D341Med (cell line): ENCODE results near the gene DTX3.
A peak's percentile ranks its signal among the peaks of the same experiment; 100 is the strongest.
"Not testable (repeated sequence)": the region's sequence is repeated elsewhere in the genome, so short reads cannot be mapped to it uniquely, and the experiment has no call there.

ENCODE experiments used
- DNase-seq: peaks from one replicate; pipeline ENCODE4 v3.0.0; 2012; ENCODE audit warnings: low spot score

DTX3 gene

DNA sequence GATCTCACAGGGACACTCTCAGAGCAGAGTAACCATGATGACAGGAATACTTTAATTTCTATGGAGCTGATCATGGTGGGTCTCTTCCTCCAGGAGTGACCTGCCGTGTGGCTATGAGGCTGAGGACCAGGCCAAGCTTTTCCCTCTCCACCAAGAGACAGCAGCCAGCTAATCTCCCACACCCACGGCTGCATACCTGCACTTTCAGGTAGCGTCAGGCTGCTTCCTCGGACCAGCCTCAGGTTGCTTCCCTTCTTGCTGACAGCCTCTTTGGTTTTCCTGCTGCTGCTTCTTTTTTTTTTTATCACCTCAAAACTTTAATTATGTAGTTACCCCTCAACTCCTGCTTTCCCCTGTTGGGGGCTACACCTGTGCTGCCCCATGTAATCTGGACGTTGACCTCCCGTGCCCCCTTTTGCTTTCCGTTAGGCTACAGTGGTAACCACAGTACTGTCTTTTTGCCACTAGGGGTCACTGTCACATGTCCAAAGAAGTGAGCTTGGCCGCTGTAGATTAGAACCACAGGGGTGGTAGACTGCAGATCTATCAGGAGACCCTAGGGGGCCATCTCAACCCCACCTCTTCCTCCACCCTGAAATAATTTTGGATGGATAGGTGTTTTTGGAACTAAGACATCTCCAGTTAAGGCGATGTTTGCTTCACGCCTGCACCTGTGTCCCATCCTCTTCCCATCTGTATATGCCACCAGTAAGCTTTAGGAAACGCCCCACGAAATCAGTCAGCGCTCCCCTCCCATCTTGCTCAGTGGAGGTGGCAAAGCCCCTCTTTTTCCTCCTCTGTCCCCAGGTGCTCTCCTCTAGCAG lies 21.4 kb upstream of the DTX3 start:
- DNase-seq, result peak; percentile 91

DNA sequence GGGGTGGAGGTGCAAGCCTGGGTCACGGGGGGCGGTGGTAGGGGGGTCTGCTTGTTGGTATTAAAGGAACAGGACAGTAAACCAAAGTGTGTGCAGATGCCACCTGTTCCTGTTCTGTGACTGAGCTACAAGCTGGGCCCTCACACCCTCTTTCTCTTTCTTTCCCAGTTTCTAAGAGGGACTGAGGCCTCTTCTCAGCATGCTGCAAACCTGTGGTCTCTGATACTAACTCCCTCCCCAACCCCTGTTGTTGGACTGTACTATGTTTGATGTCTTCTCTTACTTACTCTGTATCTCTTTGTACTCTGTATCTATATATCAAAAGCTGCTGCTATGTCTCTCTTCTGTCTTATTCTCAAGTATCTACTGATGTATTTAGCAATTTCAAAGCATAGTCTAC lies 20.6 kb upstream of the DTX3 start:
- DNase-seq, result no peak

DNA sequence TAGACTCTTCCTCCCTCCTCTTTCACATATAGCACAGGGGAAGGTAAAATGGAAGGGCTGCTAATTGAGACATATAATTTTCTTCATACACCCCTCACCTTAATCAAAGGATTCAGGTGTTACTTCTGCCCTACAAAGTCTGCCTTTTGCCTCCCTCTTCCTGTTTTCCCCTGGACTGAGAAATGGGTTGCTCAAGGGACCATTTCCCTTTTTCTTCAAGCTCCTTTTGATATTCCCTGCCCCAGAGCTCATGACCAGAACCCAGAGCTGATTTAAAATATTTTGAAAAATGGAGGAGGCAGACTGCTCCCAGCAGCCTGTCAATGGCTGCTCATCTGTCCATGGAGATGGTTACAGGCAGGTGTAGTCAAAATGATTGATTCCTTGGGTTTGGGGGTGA lies 19.9 kb upstream of the DTX3 start:
- no peak for DNase-seq

DNA sequence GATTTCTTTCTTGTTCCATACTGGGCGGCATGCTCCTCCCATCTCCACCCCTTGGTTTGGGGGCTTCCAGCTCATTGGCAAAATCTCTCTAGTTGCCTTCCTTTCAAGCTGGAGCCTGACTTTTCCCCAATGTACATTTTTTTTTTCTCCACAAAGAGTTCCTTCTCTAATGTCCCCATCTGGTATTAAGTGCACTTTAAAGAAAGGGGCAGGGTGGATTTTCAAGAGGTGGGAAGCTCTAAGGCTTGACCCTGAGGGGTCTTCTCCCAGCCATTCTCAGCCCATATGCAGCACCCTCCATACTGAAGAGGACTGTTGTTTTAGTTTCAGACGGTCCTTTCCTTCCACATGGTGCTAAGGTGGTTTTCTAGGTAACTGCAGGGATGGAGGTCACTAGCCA lies 19.5 kb upstream of the DTX3 start:
- DNase-seq, result no peak

DNA sequence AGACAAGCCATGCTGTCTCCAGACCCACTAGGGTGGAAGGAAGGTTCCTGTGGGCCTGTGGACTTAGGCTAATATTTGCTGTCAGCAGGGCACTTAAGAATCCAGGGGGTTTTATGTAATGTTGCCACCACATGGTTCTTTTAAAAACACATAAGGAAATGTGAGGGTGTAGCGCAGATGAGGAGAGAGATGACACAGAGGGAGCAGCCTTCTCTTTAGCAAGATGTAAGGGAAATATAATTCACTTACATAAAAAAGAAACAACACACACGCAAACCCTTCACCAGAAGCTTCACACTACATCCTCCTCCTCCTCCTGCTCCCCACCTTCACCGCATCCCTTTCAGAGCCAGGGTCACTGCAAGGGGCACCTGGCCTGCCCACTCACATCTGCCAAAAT lies 18.5 kb upstream of the DTX3 start:
- DNase-seq, result no peak

DNA sequence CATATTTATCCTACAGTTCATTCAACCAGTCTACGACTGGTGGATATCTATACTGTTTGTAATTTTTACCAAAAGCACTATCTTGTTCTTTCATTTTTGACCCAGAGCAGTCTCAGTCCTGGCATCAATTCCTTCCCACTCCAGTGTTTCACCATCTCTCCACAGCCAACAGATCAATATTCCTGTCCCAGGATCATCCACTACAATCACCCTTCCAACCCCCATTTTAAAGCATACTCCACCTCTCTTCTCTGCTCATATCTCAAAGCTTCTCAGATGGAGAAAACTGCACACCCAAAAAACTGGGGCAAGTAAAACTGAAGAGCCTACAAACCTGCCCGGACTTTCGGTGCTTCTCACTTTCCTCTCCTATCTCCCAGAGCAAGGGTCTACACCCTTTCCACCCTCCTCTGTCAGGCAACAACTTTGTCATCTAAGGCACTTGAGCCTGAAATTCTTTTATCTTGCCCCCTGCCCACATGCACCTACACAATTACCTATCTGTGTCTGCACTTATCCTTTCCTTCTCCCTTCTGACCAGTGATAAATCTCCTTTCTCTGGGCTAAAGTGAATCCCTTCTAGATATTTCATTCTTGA lies 17.7 kb upstream of the DTX3 start:
- DNase-seq, result no peak

DNA sequence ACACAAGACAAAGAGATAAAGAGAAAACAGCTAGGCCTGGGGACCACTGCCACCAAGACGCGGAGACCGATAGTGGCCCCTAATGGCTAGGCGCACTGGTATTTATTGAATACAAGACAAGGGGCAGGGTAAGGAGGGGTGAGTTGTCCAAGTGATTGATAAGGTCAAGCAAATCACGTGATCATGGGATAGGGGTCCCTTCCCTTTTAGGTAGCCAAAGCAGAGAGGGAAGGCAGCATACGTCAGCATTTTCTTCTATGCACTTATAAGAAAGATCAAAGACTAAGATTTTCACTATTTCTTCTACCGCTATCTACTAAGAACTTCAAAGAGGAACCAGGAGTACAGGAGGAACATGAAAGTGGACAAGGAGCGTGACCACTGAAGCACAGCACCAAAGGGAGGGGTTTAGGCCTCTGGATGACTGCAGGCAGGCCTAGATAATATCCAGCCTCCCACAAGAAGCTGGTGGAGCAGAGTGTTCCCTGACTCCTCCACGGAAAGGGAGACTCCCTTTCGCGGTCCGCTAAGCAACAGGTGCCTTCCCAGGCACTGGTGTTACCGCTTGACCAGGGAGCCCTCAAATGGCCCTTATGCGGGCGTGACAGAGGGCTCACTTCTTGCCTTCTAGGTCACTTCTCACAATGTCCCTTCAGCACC lies 15.5 kb upstream of the DTX3 start:
- DNase-seq, result not testable (repeated sequence)

DNA sequence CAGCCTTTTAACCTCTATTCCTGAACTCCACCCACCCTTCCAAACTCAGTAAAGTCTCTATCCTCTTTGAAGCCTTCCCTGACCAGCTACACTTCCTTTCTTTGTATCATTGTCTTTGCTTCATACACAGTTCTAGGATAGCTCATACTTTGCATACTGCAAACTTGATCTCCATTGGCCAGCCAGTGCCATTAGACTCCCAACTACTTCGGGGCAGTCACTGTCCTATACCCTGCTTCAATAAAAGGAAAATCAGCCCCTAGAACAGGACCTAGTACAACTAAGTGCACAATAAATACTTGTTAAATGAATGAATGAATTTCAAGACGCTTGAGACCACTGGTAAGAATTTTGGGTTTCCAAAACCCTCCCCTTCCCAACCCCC lies 14.2 kb upstream of the DTX3 start:
- no peak for DNase-seq

DNA sequence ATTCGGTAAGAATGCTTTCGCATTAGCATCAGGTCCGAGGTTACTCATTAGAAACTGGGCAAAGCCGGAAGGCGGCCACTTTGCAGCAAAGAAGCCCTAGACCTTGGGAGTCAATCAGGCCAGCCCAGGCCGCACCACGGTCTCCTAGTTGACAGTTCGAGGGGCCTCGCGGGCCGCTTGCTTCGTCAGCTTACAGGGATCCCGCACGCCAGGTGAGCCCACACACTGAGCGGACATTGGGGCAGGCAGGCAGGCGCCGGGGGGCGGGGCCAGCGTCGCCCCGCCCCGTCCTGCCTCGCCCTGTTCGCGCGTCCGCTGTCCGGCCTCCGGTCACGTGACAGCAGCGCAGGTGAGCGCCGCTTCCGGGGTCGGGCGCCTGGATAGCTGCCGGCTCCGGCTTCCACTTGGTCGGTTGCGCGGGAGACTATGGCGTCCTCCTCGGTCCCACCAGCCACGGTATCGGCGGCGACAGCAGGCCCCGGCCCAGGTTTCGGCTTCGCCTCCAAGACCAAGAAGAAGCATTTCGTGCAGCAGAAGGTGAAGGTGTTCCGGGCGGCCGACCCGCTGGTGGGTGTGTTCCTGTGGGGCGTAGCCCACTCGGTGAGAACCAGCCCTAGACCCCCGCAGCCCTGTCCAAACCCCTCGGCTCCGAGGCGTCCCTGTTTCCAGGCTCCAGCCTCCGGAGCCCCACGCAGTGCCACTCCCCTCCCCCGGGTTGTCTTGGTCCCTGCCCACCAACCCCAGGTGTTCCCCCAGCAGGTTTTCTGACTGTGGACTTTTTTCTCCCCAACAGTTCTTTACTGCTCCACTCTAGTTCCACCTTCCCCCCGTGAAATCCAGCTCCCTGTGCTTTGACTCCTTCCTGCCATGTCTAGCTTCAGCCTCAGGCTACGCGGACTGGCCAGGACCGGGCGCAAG lies 13.5 kb upstream of the DTX3 start, which contains the start of gene PIP4K2C:
Gene PIP4K2C (plus strand): TSS at position 329 of the 918 bp plus-strand sequence. CDS start 98 bp downstream, at position 427.
- DNase-seq, result peak; percentile 92

DNA sequence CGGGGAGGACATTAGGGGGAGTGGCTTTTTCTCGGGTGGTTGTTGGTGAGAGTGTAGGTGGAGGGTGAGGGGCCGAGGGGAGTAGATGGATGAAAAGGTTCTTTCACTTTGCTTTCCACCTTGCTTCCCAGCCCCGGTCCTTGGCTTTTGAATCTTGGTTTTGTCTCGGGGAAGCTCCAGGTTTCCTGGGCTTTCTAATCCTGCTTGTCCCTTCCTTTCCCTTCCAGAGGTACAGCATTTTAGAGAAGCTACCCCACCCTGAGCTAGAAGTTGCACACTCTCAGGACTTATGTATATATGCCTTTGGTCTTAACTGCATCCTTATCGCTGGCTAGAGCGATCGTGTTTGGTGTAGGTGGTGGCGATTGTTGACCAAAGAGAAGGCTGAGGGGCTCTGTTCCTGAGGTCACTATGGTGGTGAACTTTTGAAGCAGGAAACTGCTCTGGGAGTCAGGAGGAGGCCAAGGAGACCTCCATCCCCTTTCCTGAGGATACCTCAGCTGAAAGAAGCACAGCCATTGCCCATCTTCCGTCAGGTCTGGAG lies 12.8 kb upstream of the DTX3 start:
- no peak for DNase-seq

DNA sequence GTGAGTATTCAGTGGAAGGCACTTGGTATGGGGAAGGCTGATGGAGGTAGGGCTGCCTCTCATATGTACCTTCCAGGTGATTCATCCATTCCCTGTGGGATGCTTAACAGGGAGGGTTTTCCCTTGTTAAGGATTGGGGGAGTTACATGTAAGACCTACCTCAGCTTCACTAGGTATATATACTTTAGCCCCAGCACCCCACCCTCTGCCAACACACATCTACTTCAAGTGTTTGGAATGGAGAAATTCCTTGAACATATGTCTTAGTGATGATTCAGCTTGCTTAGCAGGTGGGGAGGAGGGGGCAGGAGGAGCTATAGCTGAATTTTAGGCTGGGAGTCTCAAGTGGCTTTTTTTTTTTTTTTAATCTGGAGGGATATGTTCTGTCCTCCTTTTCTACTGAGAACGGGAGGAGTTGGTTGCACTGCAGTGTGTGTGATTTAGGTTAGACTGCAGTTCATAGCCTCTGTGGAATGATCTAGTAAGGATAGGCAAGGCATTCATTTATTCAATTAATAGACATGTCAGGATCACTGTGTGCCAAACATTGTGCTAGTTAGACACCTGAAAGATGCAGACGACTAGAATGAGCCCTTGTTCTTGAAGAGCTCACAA lies 12.0 kb upstream of the DTX3 start:
- no peak for DNase-seq

DNA sequence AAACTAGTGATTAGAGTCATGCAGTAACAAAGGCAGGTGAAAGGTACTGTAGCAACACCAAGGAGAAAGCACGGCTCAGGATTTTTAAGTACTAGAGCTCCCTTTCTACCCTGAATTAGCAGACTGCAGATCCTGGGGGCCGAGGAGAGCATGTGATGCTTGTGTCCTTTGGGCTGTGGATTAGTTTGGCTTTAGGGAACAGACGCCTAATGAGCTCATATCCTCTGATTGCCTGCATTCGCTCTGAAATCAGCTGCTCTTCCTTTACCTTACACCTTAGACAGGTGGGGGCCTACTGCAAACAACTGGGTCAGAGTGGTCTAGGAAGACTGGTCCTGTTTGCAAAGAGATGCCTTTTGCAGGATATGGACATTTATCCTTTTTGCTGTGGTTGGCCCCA lies 11.4 kb upstream of the DTX3 start:
- DNase-seq, result no peak

DNA sequence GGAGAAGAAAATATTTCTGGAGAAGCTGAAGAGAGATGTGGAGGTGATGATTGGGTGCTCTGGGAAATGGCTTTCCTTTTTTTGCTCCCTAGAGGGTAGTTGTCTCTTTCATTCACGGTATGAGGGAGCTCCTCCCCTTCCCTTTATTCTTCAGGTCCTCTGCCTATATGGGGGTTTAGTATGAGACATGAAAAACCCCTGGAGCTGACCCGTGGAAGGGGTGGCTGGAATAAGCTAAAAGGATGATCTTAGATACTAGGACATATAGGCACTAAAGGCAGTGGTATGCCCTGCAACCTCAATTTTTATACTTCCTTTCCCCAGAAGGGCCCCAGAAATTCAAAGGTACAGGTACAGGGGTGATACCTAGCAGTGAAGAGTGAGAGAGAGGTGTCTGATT lies 4.2 kb upstream of the DTX3 start:
- DNase-seq, result no peak

DNA sequence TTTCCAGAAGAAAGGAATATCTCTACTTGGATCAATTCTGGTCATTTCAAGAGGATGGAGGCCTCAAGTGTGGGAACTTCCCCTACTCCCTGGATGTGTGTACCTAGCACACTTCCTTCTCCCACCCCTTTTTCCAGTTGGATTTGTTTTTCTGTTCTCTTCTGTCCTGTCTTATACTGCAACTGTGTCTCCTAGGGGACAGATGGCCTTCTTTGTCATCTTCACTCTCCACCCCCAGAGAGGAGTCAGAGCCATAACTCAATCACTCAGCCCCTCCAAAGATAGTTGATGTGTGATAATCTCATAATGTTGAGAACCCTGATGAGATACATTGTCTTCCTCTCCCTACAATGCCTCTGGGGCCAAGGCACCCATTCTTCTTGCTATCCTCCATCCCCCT lies 2.1 kb upstream of the DTX3 start:
- no peak for DNase-seq

DNA sequence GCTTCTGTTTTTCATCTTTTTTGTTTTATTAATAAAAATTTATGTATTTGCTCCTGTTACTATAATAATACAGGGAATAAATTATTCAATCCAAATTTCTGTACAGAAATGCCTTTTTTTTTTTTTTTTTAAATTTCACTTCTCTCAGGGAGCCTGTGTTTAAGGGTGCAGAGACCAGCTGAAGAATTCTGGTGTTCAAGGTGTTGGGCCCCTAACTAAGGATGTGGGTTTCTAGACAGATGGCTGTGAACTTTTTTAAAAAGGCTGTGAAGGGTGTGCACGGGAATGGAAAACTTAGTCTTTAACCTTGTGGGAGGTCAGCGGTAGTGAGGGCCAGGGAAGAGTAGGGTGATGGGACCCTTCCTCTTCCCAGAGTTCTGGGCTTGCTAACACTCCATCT lies 1.3 kb upstream of the DTX3 start:
- DNase-seq, result no peak

DNA sequence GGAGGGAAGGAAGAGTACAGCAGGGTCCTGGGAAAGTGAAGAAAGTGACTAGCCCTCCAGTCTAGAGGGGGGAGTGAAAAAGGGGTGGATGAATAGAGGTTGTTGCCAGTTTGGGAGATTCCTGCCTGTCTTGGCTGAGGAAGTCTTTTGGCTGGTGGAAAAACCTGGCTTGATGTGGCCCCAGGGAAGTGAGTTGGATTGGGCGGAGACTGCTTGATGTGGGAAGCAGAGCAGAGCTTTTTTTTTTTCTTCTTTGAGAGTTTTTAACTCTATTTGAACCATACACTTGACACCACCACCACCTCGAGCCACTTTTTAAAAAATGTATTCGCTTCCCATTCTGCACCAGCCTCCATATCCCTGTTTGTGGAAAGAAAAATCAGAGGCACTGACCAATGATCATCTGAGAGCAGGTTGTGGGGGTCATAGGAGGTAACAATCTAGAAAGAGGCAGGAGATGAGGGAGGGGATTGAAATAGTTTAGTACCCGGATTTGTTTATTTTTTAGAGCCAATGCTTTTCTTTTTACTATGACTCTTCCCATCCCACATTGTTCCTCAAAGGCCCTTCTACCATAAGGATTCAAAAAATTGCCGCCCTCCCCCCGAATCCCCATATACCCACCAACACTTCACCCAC lies 690 bp upstream of the DTX3 start:
- DNase-seq, result no peak

DNA sequence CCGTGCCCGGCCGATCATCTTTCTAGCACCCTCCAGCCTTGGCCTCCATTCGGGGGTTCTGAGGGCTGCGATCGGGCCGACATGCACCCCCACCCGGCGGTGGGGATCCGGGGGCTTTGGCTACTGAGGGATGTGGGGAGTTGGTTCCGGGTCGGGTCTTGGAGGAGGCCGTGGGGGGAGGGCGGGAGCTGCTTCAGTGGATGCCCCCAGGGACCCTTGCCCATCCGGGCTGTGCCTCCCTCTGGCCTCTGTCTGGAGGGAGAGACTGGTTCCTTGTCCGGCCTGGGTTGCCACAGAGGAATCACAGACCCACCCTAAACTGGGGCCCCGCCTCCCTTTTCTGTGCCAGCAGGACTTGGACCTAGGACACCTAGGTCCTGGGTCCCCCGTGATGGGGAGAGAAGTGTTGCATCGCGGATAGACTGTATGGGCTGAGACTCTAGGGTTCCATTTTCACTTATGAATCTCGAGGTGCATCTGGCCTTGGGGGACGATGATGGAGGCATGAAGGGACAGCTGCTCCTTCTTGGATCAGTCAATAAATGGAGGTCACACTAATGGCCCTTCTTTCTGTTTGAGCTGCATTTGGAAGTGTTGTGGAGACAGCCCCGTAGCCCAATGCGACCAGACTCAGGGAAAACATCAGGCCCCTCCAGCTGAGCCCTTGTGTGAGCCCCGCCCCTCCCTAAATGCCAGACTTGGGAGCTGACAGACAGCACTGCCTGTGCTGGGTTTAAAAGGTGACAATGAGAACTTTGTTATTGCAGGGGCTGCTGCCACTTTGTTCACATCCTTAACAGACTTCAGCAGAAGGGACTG lies 577 bp downstream of the DTX3 start:
- DNase-seq, result no peak

DNA sequence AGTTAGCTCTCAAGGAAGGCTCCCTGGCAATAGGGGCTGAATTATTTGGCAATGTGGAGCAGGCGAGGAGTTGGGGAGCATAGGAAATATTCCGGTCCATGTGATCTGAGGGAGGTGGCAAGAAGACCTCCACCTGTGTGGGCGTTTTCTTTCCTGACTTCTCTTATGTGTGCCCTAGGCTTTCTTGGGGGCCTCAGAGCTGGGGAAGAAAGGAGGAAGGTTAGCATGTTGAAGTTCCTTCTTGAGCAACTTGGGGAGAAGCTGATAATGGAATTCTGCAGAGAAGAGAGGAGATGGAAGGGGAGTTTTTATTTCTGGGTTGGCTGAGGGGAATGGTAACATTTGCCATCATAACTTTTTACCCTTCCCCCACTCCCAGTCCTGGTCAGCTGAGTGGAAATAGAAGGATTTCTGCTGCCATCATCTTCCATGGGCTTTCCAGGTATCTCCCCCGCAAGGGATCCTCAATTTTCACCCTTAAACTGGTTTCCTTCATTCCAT lies 1.2 kb downstream of the DTX3 start:
- no peak for DNase-seq

DNA sequence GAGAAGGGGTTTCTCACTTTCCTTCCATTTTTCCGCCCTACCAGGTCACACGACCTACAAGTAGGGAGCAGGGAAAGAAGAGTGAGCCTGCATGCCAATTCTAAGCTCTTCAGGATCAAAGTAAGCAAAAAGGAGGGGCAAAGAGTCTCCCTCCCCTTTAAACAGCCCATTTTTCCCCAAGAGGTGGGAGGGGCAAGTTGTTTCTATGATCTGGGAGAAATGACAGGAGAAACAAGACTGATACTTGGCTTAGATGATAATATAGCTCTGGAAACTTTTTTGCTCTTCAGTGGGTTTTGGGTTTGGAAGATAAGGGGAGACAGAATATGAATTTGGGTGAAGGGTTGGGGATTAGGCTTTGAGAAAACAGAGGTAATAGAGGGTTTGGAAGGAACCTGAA lies 1.8 kb downstream of the DTX3 start:
- DNase-seq, result no peak

DNA sequence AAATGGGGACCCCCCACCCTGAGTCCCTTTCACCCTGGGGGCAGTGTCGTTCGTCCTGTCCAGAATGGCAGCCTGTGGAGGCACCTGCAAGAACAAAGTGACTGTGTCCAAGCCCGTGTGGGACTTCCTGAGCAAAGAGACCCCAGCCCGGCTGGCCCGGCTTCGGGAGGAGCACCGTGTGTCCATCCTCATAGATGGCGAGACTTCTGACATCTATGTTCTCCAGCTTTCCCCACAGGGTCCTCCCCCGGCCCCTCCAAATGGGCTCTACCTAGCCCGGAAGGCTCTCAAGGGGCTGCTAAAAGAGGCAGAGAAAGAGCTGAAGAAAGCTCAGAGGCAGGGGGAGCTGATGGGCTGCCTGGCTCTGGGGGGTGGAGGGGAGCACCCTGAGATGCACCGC lies 2.2 kb downstream of the DTX3 start:
- no peak for DNase-seq
